Adrenal gland (tissue), 5 donors: Measurements from ENCODE around the gene FSTL1.

Experiments
- CTCF ChIP-seq, 6 experiments: fragments of 450-650 bp in 4 of 6; fragments of 200-600 bp in 2 of 6; sonication (generic) in 1 of 6; IDR thresholded peaks; 1 replicate in 5 of 6; 2 replicates in 1 of 6; pipeline versions ENCODE4 v1.5.1 to v1.8.0; 2016 to 2021; ENCODE audit warnings: antibody characterized with exemption in 6 of 6, mild to moderate bottlenecking in 2 of 6, moderate library complexity in 1 of 6
- POLR2A ChIP-seq, 2 donors: fragments of 450-650 bp; IDR thresholded peaks; one replicate each; pipeline ENCODE4 v1.6.1; 2017; ENCODE audit warnings: antibody characterized with exemption in 2 of 2, mild to moderate bottlenecking in 2 of 2, moderate library complexity in 1 of 2
- donor health status: DM: no; HTN: no; CAD: no.

GRCh38 chr3:120344349-120344748, 106.4 kb downstream of the FSTL1 start:
- no peak for TF ChIP-seq CTCF (IDR thresholded peaks at IDR 0.05)
- no peak for TF ChIP-seq POLR2A (IDR thresholded peaks at IDR 0.05)
